ENCODE results near the gene KIRREL3.

The KIRREL3 gene

DNA sequence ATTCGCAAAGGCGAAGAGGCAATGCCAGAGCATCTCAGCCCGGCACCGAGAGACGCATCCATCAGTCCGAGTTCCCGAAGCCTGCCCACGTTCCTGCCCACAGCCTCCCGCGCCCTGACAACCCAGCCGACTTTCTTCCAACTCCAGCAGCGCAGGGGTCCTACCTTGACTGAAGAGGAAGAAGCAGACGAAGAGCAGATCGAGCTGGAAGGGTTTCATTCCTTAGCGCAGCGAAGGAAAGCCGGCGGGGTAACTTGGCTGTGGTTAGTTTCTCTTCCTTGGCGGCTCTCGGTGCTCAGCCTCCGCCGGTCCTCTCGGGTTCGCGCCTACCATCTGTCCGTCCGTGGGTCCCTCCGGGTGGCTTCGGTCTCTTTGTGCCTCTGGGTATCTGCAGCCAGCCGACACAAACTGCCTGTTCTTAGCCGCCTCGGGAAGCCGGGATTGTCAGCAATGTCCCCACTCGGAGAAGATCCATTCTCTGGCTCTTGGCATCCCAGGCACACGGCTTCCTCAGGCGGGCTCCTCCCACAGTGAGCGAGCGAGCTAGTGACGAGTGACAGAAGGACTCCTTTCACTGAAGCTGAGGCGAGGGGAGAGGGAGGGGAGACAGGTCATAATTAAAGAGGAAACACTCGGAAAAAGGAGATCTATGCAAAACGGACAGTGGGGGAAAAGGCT is at the start of gene KIRREL3:
TSS of gene KIRREL3 (minus strand) at position 480 of the 678 bp plus-strand sequence.
- H3K9ac ChIP-seq (ENCODE audit: low read depth, low read length) = peak within 1 kb of the TSS; percentile 33; the same call in 1 of the 2 replicates
- H3K4me1 ChIP-seq (ENCODE audit: insufficient read depth, low read length) = peaks cover 15% of the 10 kb centered on the region
- no peaks in the 10 kb centered on the region for H3K9me3 ChIP-seq (ENCODE audit: control insufficient read depth, insufficient read depth, low read length)

DNA sequence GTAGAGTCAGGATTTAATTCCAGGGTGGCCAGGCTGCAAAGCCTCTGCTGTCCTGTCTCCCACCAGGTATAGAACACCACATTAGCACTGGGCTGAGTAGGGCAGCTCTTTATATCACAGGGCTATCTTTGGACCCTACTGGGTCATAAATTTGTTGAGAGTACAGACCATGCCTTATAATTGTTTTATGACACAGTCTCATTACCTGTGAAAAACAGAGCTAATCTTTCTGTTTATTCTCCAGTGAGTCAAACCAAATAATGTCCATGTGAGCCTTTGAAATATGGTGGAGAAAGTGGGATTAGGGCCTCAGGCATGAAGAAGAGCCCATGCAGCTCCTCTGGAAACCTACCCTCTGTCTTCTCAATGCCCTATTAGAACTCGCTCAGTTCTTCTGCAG is 49.6 kb upstream of the KIRREL3 start:
- no peak overlapping the region for H3K9ac ChIP-seq (ENCODE audit: low read depth, low read length)
- H3K36me3 ChIP-seq (ENCODE audit: insufficient read depth, low read length) = no peaks in the 10 kb centered on the region
- peaks cover 8% of the 10 kb centered on the region for H3K4me1 ChIP-seq (ENCODE audit: insufficient read depth, low read length)
- H3K9me3 ChIP-seq (ENCODE audit: control insufficient read depth, insufficient read depth, low read length) = no peaks in the 10 kb centered on the region

More for the DNA sequence above, at the start of gene KIRREL3:
- H3K36me3 ChIP-seq (ENCODE audit: insufficient read depth, low read length) = no peaks in the 10 kb centered on the region

DNA sequence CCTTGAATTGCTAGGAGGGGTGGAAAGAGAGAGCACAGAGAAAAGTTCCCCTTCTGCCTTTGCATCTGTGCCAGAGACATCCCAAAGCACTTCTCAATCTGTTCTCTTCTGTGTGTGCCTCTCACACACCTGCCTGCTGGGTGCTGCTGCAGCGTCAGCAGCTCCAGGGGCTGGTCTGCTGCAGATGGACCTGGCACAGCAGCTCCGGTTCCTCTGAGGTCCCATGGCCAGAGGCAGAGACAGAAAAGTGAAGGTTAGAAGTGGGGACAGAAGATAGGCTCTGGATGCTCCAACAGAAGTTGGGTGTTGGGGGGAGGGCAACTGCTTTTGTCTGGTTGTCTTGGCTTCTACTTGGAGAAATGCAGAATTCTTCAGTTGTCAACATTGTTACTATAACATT is 48.9 kb upstream of the KIRREL3 start:
- H3K9me3 ChIP-seq (ENCODE audit: control insufficient read depth, insufficient read depth, low read length) = no peaks in the 10 kb centered on the region
- peaks cover 8% of the 10 kb centered on the region for H3K4me1 ChIP-seq (ENCODE audit: insufficient read depth, low read length)
- no peaks in the 10 kb centered on the region for H3K36me3 ChIP-seq (ENCODE audit: insufficient read depth, low read length)
- no peak overlapping the region for H3K9ac ChIP-seq (ENCODE audit: low read depth, low read length)

DNA sequence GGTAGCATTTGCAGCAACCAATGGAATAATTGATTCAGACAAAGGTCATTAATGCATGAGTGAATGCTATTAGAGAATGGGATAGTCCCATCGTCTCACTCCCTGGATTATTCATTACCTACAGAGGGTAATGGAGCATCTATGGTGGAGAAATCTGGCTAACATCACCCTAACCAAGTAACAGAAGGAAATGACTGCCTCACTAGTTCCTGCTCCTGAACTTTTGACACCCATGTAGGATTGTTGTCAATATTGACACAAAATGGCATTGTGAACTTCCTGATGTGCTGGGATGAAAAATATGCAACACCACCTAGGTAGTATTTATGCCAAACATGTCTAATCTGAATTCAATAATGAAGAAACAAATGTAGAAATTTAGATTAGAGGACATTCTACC is 44.0 kb upstream of the KIRREL3 start:
- Histone ChIP-seq H3K9me3 (ENCODE audit: control insufficient read depth, insufficient read depth, low read length) (no peaks in the 10 kb centered on the region), H3K9ac (ENCODE audit: low read depth, low read length) (no peak overlapping the region), H3K36me3 (ENCODE audit: insufficient read depth, low read length) (no peaks in the 10 kb centered on the region), H3K4me1 (ENCODE audit: insufficient read depth, low read length) (no peaks in the 10 kb centered on the region)

- Histone ChIP-seq H3K9me3 (ENCODE audit: control insufficient read depth, insufficient read depth, low read length) (no peaks in the 10 kb centered on the region), H3K36me3 (ENCODE audit: insufficient read depth, low read length) (no peaks in the 10 kb centered on the region), H3K4me1 (ENCODE audit: insufficient read depth, low read length) (peaks cover 2% of the 10 kb centered on the region; the same call in 1 of the 2 replicates), H3K9ac (ENCODE audit: low read depth, low read length) (no peak overlapping the region)
Measured at GRCh38 chr11:127042445-127042844, 41.9 kb upstream of the KIRREL3 start.

GRCh38 chr11:127039591-127039990 is 39.0 kb upstream of the KIRREL3 start:
- Histone ChIP-seq H3K36me3 (ENCODE audit: insufficient read depth, low read length) (no peaks in the 10 kb centered on the region), H3K9ac (ENCODE audit: low read depth, low read length) (no peak overlapping the region), H3K4me1 (ENCODE audit: insufficient read depth, low read length) (peaks cover 5% of the 10 kb centered on the region; the same call in 1 of the 2 replicates), H3K9me3 (ENCODE audit: control insufficient read depth, insufficient read depth, low read length) (no peaks in the 10 kb centered on the region)

GRCh38 chr11:127037596-127037995 is 37.0 kb upstream of the KIRREL3 start:
- Histone ChIP-seq H3K9ac (ENCODE audit: low read depth, low read length) (no peak overlapping the region), H3K36me3 (ENCODE audit: insufficient read depth, low read length) (no peaks in the 10 kb centered on the region), H3K4me1 (ENCODE audit: insufficient read depth, low read length) (peaks cover 5% of the 10 kb centered on the region; the same call in 1 of the 2 replicates), H3K9me3 (ENCODE audit: control insufficient read depth, insufficient read depth, low read length) (no peaks in the 10 kb centered on the region)

GRCh38 chr11:127037001-127037400 is 36.4 kb upstream of the KIRREL3 start:
- H3K4me1 ChIP-seq (ENCODE audit: insufficient read depth, low read length) = peaks cover 5% of the 10 kb centered on the region; the same call in 1 of the 2 replicates
- H3K36me3 ChIP-seq (ENCODE audit: insufficient read depth, low read length) = no peaks in the 10 kb centered on the region
- no peaks in the 10 kb centered on the region for H3K9me3 ChIP-seq (ENCODE audit: control insufficient read depth, insufficient read depth, low read length)
- H3K9ac ChIP-seq (ENCODE audit: low read depth, low read length) = no peak overlapping the region

DNA sequence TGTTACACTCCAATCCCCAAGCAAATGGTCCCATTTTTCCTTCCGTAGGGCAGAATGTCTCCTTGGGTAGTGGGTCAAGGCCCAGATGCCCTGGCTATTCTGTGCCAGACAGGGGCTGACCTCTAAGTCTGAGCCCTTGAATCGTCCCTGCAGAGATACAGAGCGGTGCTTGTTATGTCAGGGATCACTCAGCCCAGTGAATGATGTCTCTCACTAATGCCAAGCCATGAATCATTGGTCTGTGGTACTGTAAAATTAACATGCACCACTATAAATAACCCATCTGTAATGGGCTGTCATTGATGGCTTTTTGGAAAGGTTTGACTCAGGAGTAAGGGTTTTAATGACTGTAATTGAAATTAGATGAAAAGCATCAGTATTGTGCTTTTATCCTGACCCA is 35.3 kb upstream of the KIRREL3 start:
- H3K4me1 ChIP-seq (ENCODE audit: insufficient read depth, low read length) = peaks cover 5% of the 10 kb centered on the region; the same call in 1 of the 2 replicates
- no peaks in the 10 kb centered on the region for H3K36me3 ChIP-seq (ENCODE audit: insufficient read depth, low read length)
- no peaks in the 10 kb centered on the region for H3K9me3 ChIP-seq (ENCODE audit: control insufficient read depth, insufficient read depth, low read length)
- no peak overlapping the region for H3K9ac ChIP-seq (ENCODE audit: low read depth, low read length)

GRCh38 chr11:127034973-127035372 is 34.4 kb upstream of the KIRREL3 start:
- Histone ChIP-seq H3K9ac (ENCODE audit: low read depth, low read length) (no peak overlapping the region), H3K9me3 (ENCODE audit: control insufficient read depth, insufficient read depth, low read length) (no peaks in the 10 kb centered on the region), H3K36me3 (ENCODE audit: insufficient read depth, low read length) (no peaks in the 10 kb centered on the region), H3K4me1 (ENCODE audit: insufficient read depth, low read length) (peaks cover 5% of the 10 kb centered on the region; the same call in 1 of the 2 replicates)

GRCh38 chr11:127028648-127029047 is 28.1 kb upstream of the KIRREL3 start:
- Histone ChIP-seq H3K4me1 (ENCODE audit: insufficient read depth, low read length) (no peaks in the 10 kb centered on the region), H3K9me3 (ENCODE audit: control insufficient read depth, insufficient read depth, low read length) (no peaks in the 10 kb centered on the region), H3K9ac (ENCODE audit: low read depth, low read length) (no peak overlapping the region), H3K36me3 (ENCODE audit: insufficient read depth, low read length) (no peaks in the 10 kb centered on the region)

GRCh38 chr11:127027789-127028188 is 27.2 kb upstream of the KIRREL3 start:
- H3K9ac ChIP-seq (ENCODE audit: low read depth, low read length) = no peak overlapping the region
- H3K36me3 ChIP-seq (ENCODE audit: insufficient read depth, low read length) = no peaks in the 10 kb centered on the region
- no peaks in the 10 kb centered on the region for H3K4me1 ChIP-seq (ENCODE audit: insufficient read depth, low read length)
- no peaks in the 10 kb centered on the region for H3K9me3 ChIP-seq (ENCODE audit: control insufficient read depth, insufficient read depth, low read length)

GRCh38 chr11:127027000-127027399 is 26.4 kb upstream of the KIRREL3 start:
- Histone ChIP-seq H3K4me1 (ENCODE audit: insufficient read depth, low read length) (no peaks in the 10 kb centered on the region), H3K9ac (ENCODE audit: low read depth, low read length) (no peak overlapping the region), H3K36me3 (ENCODE audit: insufficient read depth, low read length) (no peaks in the 10 kb centered on the region), H3K9me3 (ENCODE audit: control insufficient read depth, insufficient read depth, low read length) (no peaks in the 10 kb centered on the region)

- H3K36me3 ChIP-seq (ENCODE audit: insufficient read depth, low read length) = no peaks in the 10 kb centered on the region
- no peaks in the 10 kb centered on the region for H3K9me3 ChIP-seq (ENCODE audit: control insufficient read depth, insufficient read depth, low read length)
- H3K9ac ChIP-seq (ENCODE audit: low read depth, low read length) = no peak overlapping the region
- H3K4me1 ChIP-seq (ENCODE audit: insufficient read depth, low read length) = no peaks in the 10 kb centered on the region
Measured at GRCh38 chr11:127023991-127024390, 23.4 kb upstream of the KIRREL3 start.

- Histone ChIP-seq H3K36me3 (ENCODE audit: insufficient read depth, low read length) (no peaks in the 10 kb centered on the region), H3K9ac (ENCODE audit: low read depth, low read length) (no peak overlapping the region), H3K9me3 (ENCODE audit: control insufficient read depth, insufficient read depth, low read length) (no peaks in the 10 kb centered on the region), H3K4me1 (ENCODE audit: insufficient read depth, low read length) (peaks cover 13% of the 10 kb centered on the region)
Measured at GRCh38 chr11:127018683-127019279, 18.2 kb upstream of the KIRREL3 start.
